NCI-H2081 (cell line): ENCODE measurements around the gene JAZF1.
"Not testable (repeated sequence)": the region's sequence is repeated elsewhere in the genome, so short reads cannot be mapped to it uniquely, and the experiment has no call there.

ENCODE experiments used
- DNase-seq, 2 experiments: peaks; one replicate each; lab custom pipeline; 2025; lab: John Stamatoyannopoulos, UW

Gene JAZF1

GRCh38 chr7:27911920-27912319, 268.7 kb downstream of the JAZF1 start:
- DNase-seq: no peak

DNA sequence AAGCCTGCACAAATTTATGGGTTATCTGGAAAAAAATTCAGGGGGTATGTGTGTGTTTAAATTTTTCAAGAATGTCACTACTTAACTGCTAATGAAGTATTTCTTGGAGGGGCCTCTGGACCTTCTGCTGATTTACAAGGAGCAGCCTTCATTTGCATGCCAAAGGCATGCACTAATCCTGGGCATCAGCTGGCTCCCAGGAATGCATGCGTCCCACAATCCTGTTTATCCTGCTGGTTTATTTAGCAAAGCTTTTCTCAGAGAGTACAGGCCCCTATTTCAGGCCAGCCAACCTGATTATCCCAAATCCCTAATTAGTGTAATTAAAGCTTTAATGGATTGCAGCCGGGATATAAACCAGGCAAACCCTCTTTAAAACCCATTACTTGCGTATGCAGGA, 270.3 kb downstream of the JAZF1 start:
- no peak for DNase-seq

- DNase-seq: no peak
Observed at GRCh38 chr7:27908534-27909165, 271.9 kb downstream of the JAZF1 start.

DNA sequence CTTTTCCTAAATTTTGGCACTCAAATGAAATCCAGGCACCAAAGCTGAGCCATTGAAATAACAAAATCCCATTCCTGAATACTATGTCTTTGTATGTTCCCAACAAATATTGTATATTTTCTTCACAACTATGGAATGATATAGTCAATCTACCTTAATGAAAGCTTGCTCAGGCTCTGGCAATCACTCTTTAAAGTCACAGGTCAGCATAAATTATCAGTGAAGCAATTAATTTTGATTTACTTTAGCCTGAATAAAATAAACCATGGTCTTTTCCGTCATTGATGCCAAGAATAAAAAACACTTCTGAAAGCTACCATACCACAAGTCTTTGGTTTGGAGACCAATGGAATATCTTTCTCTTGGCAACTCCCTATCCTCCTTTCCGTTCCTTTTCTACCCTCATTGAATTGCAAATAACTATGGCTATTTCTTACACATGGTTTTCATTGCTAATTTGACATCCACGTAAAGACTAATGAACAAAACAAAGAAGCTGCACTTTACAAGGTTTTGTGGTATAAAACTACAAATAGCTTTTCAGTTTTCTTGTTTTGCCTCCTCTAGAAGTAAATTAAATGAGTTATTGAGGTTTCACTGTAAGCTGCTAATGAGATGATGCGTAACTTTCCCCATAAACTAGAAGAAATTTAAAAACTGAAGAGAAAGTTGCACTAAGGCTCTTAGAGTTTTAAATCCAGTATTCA, 274.1 kb downstream of the JAZF1 start:
- DNase-seq: no peak

- DNase-seq: no peak
Observed at GRCh38 chr7:27905951-27906350, 274.6 kb downstream of the JAZF1 start.

- DNase-seq: no peak
Observed at GRCh38 chr7:27901028-27901760, 279.4 kb downstream of the JAZF1 start.

DNA sequence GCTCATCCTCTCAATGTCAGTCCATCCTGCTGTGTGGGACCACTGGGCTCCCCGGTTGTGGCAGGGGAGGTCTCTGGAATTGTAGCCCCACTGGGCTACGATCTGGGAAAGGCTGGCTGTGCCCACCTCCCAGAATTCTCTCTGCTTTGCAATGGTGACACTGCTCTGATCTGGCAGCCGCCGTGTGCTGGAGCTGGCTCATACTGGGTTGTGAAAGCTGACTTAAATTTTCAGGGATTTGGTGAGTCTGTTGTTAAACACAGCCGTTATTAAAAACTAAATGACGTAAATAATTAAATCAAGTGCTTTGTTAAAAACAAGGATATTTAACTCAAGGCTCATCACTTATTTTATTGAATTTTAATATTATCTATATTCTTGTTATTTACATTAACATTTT, 280.6 kb downstream of the JAZF1 start:
- DNase-seq: no peak

- no peak for DNase-seq
Observed at GRCh38 chr7:27899601-27900000, 281.0 kb downstream of the JAZF1 start.

- DNase-seq: no peak
Observed at GRCh38 chr7:27897441-27897847, 283.2 kb downstream of the JAZF1 start.

GRCh38 chr7:27897001-27897400, 283.6 kb downstream of the JAZF1 start:
- DNase-seq: no peak

DNA sequence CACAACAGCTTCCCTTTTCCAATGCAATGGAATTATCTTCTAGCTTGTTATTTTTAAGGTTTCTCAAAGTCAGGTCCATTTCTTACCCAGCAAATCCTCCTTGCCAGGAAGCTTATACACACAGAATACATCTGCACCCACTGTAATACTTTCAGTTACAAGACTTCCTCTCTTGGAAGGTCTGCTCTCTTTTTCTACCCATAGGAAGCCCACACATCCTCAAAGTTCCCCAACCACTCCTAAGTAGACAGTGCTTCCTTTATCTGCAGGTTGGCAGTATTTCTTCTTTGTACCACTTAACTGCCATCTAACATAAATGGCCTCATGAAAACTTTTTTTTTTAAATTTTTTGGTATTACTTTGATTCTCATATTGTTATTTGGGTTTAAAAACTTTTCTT, 285.0 kb downstream of the JAZF1 start:
- DNase-seq: no peak

DNA sequence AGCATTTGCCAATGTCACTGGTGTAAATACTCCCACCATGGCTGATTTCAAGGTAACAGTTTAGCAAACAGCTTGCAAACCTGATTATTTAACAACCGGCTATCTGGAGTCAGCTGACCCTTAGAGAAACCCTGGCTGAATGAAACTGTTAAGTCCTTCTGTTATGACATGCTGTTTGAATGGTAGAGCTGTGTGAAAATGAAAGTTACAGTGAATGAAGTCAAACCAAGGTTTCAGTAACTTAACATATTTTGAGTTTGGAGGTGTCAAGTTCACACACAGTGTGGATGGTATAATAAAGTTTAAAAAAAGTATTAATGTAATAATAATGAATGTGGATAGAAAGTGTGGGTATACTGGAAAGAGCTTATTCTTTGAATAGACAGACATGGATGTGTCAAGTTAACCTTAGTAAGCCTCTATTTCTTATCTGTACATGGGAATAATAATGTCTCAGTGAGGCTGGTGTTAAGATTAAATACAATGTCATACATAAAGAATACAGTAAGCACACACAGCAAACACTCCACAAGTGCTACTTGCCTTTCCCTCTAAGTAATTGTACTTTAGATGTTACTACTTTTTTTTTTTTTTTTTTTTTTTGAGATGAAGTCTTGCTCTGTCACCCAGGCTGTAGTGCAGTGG, 290.3 kb downstream of the JAZF1 start:
- DNase-seq: no peak

DNA sequence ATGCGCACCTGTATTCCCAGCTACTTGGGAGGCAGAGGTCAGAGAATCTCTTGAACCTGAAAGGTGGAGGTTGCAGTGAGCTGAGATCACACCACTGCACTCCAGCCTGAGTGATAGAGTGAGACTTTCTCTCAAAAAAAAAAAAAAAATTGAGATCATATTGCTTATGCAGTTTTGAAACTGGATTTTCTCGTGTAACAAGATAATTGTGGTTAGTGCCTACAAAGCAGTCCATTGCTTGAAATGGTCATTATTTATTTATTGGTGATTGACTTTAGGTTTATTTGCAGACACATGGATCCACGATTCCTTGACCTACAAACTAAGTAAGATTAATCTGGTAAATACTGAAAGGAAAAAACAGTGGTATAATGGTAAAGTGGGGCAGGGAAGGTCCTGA, 290.8 kb downstream of the JAZF1 start:
- no peak for DNase-seq

GRCh38 chr7:27888736-27889135, 291.9 kb downstream of the JAZF1 start:
- DNase-seq: no peak

- DNase-seq: not testable (repeated sequence)
Observed at GRCh38 chr7:27886710-27887109, 293.9 kb downstream of the JAZF1 start.

- DNase-seq: no peak
Observed at GRCh38 chr7:27885652-27886051, 294.9 kb downstream of the JAZF1 start.

DNA sequence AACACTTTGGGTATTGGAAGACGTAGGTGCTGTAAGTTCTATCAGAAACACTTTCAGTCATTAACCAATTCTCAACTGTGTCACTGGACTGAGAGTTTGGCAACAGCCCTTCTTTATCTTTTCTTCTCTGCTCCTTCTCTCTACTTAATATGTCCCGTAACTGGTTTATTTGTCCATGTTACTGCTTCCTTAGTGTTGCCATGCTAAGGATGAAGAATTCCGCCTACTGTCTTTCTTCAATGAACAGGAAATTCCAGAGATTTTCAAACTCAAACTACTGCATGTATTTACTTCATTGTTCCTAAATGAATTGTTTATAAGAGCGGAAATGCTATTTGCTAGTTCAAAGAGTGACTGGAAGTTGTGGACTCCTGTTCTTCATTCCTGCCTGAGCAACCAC, 296.9 kb downstream of the JAZF1 start:
- no peak for DNase-seq

- DNase-seq: no peak
Observed at GRCh38 chr7:27876756-27877155, 303.8 kb downstream of the JAZF1 start.

DNA sequence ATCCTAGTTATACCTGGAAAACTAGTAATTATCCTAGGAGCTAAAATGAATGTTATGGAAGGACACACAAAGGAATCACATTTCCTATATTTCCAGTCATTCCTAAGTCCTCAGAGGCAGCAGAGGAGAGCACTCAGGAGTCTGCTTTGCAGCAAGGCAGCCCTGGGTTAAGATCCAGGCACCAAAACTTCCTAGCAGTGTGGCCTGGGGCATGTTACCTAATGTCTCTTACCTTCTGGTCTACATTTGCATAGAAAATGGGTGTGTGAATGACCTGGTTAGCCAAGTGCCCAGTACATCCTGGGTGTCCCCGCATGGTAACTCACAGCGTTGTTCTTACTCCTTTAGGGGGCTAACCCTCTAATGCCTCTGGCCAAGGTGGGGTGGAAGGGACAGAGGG, 304.8 kb downstream of the JAZF1 start:
- no peak for DNase-seq

DNA sequence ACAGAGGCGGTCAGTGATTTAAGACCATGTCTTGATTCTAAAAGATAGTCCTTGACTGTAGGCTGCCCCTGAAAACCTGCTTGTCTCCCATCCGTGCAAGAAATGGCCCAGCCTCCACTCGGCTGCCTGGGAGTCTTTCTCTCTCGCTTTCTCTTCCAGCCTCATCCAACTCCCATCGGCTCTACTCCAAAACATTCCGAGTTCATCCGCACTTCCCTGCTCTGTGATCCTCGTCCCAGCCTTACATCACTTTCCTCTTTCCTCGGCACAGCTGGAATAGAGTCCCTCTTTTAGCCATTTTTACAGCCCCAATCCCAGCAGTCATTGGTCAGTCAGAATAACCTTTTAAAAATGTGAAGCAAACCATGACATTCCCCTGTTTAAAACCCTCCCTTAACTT, 305.5 kb downstream of the JAZF1 start:
- DNase-seq: no peak

GRCh38 chr7:27873981-27874957, 306.3 kb downstream of the JAZF1 start:
- DNase-seq: no peak
